B cell (primary cell): ENCODE data around the gene FGF11. TPM values are rescaled to one million over a fixed set of nuclear protein-coding genes. Genes with fewer than 3 reads are reported as not detected.

Experiments used
- ATAC-seq: fragments of 200-7000 bp; cut with Tn5 transposase; one replicate; pipeline ENCODE4 v1.10.0; 2021; ENCODE audit warnings: low read depth, mild to moderate bottlenecking, moderate number of reproducible peaks, moderate library complexity
- CTCF ChIA-PET: fragments of 350-600 bp; sonication (Branson Sonifier 250); formaldehyde crosslinking; loops from one replicate; lab custom pipeline; 2021; ENCODE audit warnings: antibody characterized with exemption, inconsistent platforms; lab: Charles Lee
- POLR2A ChIA-PET: fragments of 350-600 bp; sonication (Branson Sonifier 250); formaldehyde crosslinking; loops from one replicate; lab custom pipeline; 2021; ENCODE audit warnings: antibody characterized with exemption; lab: Charles Lee
- DNase-seq: peaks from one replicate; pipeline ENCODE4 v3.0.0; 2013
- H2AFZ ChIP-seq: 2 replicates; pipeline ENCODE4 v1.6.1; 2012; ENCODE audit warnings: mild to moderate bottlenecking, low read depth, low read length; ENCODE audit not compliant: insufficient read depth, poor library complexity, severe bottlenecking
- H3K27ac ChIP-seq, 2 donors: 1 replicate in 1 of 2; 2 replicates in 1 of 2; pipeline ENCODE4 v1.5.1; 2012 to 2013; ENCODE audit warnings: low read length in 2 of 2, mild to moderate bottlenecking in 2 of 2, moderate library complexity in 1 of 2
- H3K27me3 ChIP-seq, 4 experiments: fragments of 200-600 bp in 1 of 4; sonication (generic) in 1 of 4; replicated peaks in 1 of 4; 1 replicate in 2 of 4; 2 replicates in 2 of 4; pipeline versions ENCODE4 v1.6.1 to v1.7.0; 2013 to 2016; ENCODE audit warnings: low read length in 3 of 4, mild to moderate bottlenecking in 2 of 4, mixed read lengths in 1 of 4, moderate library complexity in 1 of 4; ENCODE audit not compliant: insufficient read depth in 4 of 4, control insufficient read depth in 3 of 4; ENCODE audit errors: control extremely low read depth in 1 of 4
- H3K36me3 ChIP-seq, 2 experiments: replicated peaks in 1 of 2; 1 replicate in 1 of 2; 2 replicates in 1 of 2; pipeline versions ENCODE4 v1.6.1 to v1.7.1; 2013; ENCODE audit warnings: low read length in 1 of 2; ENCODE audit not compliant: insufficient read depth in 2 of 2, control insufficient read depth in 1 of 2; ENCODE audit errors: control extremely low read depth in 1 of 2, extremely low read depth in 1 of 2
- H3K4me1 ChIP-seq, 2 donors: fragments of 200-600 bp in 1 of 2; sonication (generic) in 1 of 2; 1 replicate in 1 of 2; 2 replicates in 1 of 2; pipeline versions ENCODE4 v1.5.1 to v1.6.1; 2013 to 2017; ENCODE audit warnings: low read length in 2 of 2; ENCODE audit not compliant: control insufficient read depth in 2 of 2, insufficient read depth in 2 of 2
- H3K4me2 ChIP-seq: replicated peaks from 2 replicates; pipeline ENCODE3; 2012; ENCODE audit warnings: mild to moderate bottlenecking, low read depth, low read length; ENCODE audit not compliant: poor library complexity, severe bottlenecking
- H3K4me3 ChIP-seq, 5 experiments: fragments of 200-600 bp in 1 of 5; sonication (generic) in 1 of 5; 1 replicate in 3 of 5; 2 replicates in 2 of 5; pipeline versions ENCODE4 v1.5.1 to v1.7.0; 2011 to 2016; ENCODE audit warnings: low read length in 4 of 5, mild to moderate bottlenecking in 4 of 5, low read depth in 2 of 5, control low read depth in 1 of 5, moderate library complexity in 1 of 5; ENCODE audit not compliant: insufficient read depth in 1 of 5; ENCODE audit errors: control extremely low read depth in 1 of 5, extremely low read depth in 1 of 5
- H3K79me2 ChIP-seq: fragments of 200-600 bp; sonication (generic); one replicate; pipeline ENCODE4 v1.6.0; 2016; ENCODE audit warnings: low read length; ENCODE audit not compliant: control insufficient read depth, insufficient read depth
- H3K9ac ChIP-seq: fragments of 200-600 bp; sonication (generic); 2 replicates; pipeline ENCODE4 v1.6.1; 2017; ENCODE audit warnings: mild to moderate bottlenecking, low read length, moderate library complexity
- H3K9me3 ChIP-seq, 3 donors: one replicate each; pipeline versions ENCODE4 v1.6.1 to v1.7.1; 2013; ENCODE audit warnings: low read length in 2 of 3; ENCODE audit not compliant: control insufficient read depth in 2 of 3, insufficient read depth in 1 of 3; ENCODE audit errors: control extremely low read depth in 1 of 3
- H4K20me1 ChIP-seq: 2 replicates; pipeline ENCODE4 v1.6.0; 2012; ENCODE audit warnings: mild to moderate bottlenecking, low read length; ENCODE audit not compliant: insufficient read depth, control insufficient read depth, poor library complexity, severe bottlenecking
- H3K27ac Mint-ChIP-seq: one replicate; pipeline ENCODE4 v1.8.0; 2021; ENCODE audit warnings: mixed read lengths
- H3K27me3 Mint-ChIP-seq: one replicate; pipeline ENCODE4 v1.8.0; 2021; ENCODE audit warnings: mixed read lengths
- H3K4me1 Mint-ChIP-seq: one replicate; pipeline ENCODE4 v1.8.0; 2021; ENCODE audit warnings: mixed read lengths
- H3K4me3 Mint-ChIP-seq: one replicate; pipeline ENCODE4 v1.8.0; 2021; ENCODE audit warnings: mixed read lengths
- H3K9me3 Mint-ChIP-seq: one replicate; pipeline ENCODE4 v1.8.0; 2022; ENCODE audit warnings: mixed read lengths; ENCODE audit not compliant: insufficient read depth
- CTCF ChIP-seq: fragments of 200-600 bp; IDR thresholded peaks from one replicate; pipeline ENCODE4 v1.8.0; 2022; ENCODE audit warnings: antibody characterized with exemption, mild to moderate bottlenecking
- EZH2 ChIP-seq: IDR thresholded peaks from 2 replicates; pipeline ENCODE4 v1.6.1; 2012; ENCODE audit warnings: borderline replicate concordance, low read depth, mild to moderate bottlenecking, moderate library complexity, low read length; ENCODE audit not compliant: insufficient read depth, poor library complexity, severe bottlenecking
- WGBS: methylation state at CpG from one replicate; pipeline ENCODE4 v1.1.5; 2013; ENCODE audit warnings: missing lambda C conversion rate; ENCODE audit not compliant: insufficient coverage; 5-methylcytosine and 5-hydroxymethylcytosine counted together
- intact Hi-C: fragments of 100-400 bp; cut with micrococcal nuclease; formaldehyde crosslinking; loops from one replicate; pipeline ENCODE4 v1.10.0; 2022
- polyA plus RNA-seq: library from polyadenylated mRNA; depleted of rRNA; stranded (reverse); fragments of >200 nt; gene quantifications from 2 replicates; pipeline ENCODE4 v1.2.3, GENCODE V29; 2012
- total RNA-seq, 2 donors: library from RNA; stranded (reverse); fragments of 120-200 nt in 1 of 2; gene quantifications; 1 replicate in 1 of 2; 2 replicates in 1 of 2; pipeline versions ENCODE4 v1.2.3 to v1.2.4, GENCODE V29; 2013 to 2022

Gene FGF11
- total and polyA plus RNA-seq, 2 donors (not counting 1 experiment from before 2014, with no cell fraction given), result 2.7 to 4.6 TPM

- peak overlapping the region; percentile 87 for H3K4me2 ChIP-seq
- Mint-ChIP-seq H3K4me3 (peak overlapping the region; percentile 84), H3K9me3 (no peaks in the 10 kb centered on the region), H3K27ac (peak overlapping the region; percentile 15), H3K27me3 (peaks cover 69% of the 10 kb centered on the region), H3K4me1 (peaks cover 23% of the 10 kb centered on the region)
- H2AFZ ChIP-seq, result peak overlapping the region; percentile 47
- intact Hi-C loops, result no loop called here
- DNase-seq, result peak; percentile 53
- H3K79me2 ChIP-seq, result no peaks in the 10 kb centered on the region
- no peak overlapping the region for H3K27ac ChIP-seq
- H3K36me3 ChIP-seq, result no peaks in the 10 kb centered on the region
- POLR2A ChIA-PET, result interaction anchor here (0.6 to 0.9 kb wide), 3 partner anchors 9 to 366 kb away, joined by 3 to 4 read pairs (median 3); partner anchors contain the start of gene CLEC10A
- peak overlapping the region in 3 of 5 experiments; percentile 41 to 53 (median 44) for H3K4me3 ChIP-seq
- peaks cover 0 to 22% (median 0%) of the 10 kb centered on the region in 3 donors for H3K9me3 ChIP-seq
- H3K9ac ChIP-seq, result peak overlapping the region; percentile 53
- H3K27me3 ChIP-seq, result peaks cover 0 to 71% (median 48%) of the 10 kb centered on the region in 4 experiments
- TF ChIP-seq CTCF (no peak), EZH2 (no peak)
- peaks cover 2% of the 10 kb centered on the region for H4K20me1 ChIP-seq
- CTCF ChIA-PET, result interaction anchor here (0.6 to 3.8 kb wide), 6 partner anchors 9 to 115 kb away, joined by 3 to 17 read pairs (median 4); partner anchors contain the start of genes SENP3 and TMEM102
- H3K4me1 ChIP-seq, result peaks cover 27 to 34% of the 10 kb centered on the region in 2 donors
- peak; percentile 59 for ATAC-seq
- 6% methylated on average over 14 of the region's 16 CpGs for WGBS
Measured at GRCh38 chr17:7445619-7445968, 6.3 kb downstream of the FGF11 start.

GRCh38 chr17:7448461-7448860 lies 9.1 kb downstream of the FGF11 start:
- Histone ChIP-seq H3K4me2 (no peak overlapping the region), H3K27me3 (peaks cover 0 to 43% (median 35%) of the 10 kb centered on the region in 4 experiments), H3K36me3 (no peaks in the 10 kb centered on the region), H3K4me1 (peaks cover 23 to 27% of the 10 kb centered on the region in 2 donors), H3K4me3 (no peak overlapping the region), H4K20me1 (no peaks in the 10 kb centered on the region), H3K9me3 (peaks cover 0 to 15% (median 0%) of the 10 kb centered on the region in 3 donors), H2AFZ (no peak overlapping the region), H3K9ac (no peak overlapping the region), H3K27ac (no peak overlapping the region), H3K79me2 (no peaks in the 10 kb centered on the region)
- no peaks in the 10 kb centered on the region for H3K9me3 Mint-ChIP-seq
- intact Hi-C loops, result no loop called here
- no peak overlapping the region for H3K4me3 Mint-ChIP-seq
- CTCF ChIA-PET, result interaction anchor here (0.6 to 0.7 kb wide), 2 partner anchors 77 to 214 kb away, joined by 3 read pairs; partner anchors contain the start of gene DVL2
- DNase-seq (no peak), ATAC-seq (no peak)
- POLR2A ChIA-PET, result no interaction called here
- peaks cover 22% of the 10 kb centered on the region for H3K4me1 Mint-ChIP-seq
- peaks cover 43% of the 10 kb centered on the region for H3K27me3 Mint-ChIP-seq
- no peak for TF ChIP-seq CTCF
- no peak for TF ChIP-seq EZH2
- WGBS, result no CpG with 5 or more reads among the region's 7 CpGs
- H3K27ac Mint-ChIP-seq, result no peak overlapping the region
